ENCODE measurements around the gene GDNF.

Gene GDNF

DNA sequence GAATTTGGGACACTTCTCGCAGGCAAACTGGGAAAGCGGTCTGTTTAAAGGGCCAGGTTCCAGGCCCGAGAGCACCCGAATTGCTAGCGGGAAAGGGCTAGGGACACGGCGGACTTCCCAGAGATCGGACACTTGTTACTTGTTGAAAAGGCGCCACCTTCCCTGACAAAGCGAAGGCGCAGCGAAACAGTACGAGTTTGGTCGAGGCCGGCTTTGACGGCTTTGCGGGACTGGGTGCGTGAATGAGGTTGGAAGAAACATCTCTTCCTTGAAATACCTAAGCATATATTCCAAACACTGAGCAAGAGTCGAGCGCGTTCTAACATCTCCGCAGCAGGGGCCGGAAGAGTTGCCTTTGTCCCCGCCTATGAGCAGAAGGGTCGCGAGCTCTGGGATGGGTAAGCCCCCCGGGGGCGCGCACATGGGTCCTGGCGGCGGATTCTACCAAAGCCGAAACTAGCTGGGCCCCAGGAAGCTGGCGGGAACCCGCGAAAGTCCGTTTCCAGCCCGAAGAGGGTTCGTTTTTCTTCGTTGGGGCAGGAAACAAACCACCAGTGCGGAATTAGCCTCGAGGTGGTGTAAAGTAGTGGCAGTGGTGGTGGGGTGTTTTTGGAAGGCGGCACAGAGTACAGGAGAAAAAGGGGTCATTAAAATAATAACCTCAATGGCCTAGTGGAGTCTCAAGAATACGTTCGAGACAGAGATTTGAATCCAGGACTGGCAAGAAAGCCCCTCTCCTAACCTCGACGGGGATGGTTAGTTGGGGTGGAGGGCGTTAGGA, 1.5 kb downstream of the GDNF start:
- Histone ChIP-seq H3K4me1 (ENCODE audit: control insufficient read depth in 5 of 5, insufficient read depth in 5 of 5, low read length in 5 of 5) (peaks cover 0 to 51% (median 47%) of the 10 kb centered on the region in 5 donors), H3K27ac (ENCODE audit: low read depth, low read length) (no peak overlapping the region), H3K36me3 (ENCODE audit: control insufficient read depth in 5 of 5, insufficient read depth in 5 of 5, low read length in 5 of 5) (no peaks in the 10 kb centered on the region), H3K4me3 (ENCODE audit: low read depth in 1 of 5, low read length in 5 of 5) (peak overlapping the region; percentile 38 to 63 (median 50)), H3K9ac (ENCODE audit: low read length in 5 of 5) (peak overlapping the region in 2 of 5 donors; percentile 11 to 47), H3K27me3 (ENCODE audit: control insufficient read depth in 5 of 5, insufficient read depth in 4 of 5, low read length in 5 of 5) (peaks cover 69 to 84% (median 76%) of the 10 kb centered on the region in 5 donors), H3K9me3 (ENCODE audit: control insufficient read depth in 5 of 5, low read length in 5 of 5) (no peaks in the 10 kb centered on the region)

DNA sequence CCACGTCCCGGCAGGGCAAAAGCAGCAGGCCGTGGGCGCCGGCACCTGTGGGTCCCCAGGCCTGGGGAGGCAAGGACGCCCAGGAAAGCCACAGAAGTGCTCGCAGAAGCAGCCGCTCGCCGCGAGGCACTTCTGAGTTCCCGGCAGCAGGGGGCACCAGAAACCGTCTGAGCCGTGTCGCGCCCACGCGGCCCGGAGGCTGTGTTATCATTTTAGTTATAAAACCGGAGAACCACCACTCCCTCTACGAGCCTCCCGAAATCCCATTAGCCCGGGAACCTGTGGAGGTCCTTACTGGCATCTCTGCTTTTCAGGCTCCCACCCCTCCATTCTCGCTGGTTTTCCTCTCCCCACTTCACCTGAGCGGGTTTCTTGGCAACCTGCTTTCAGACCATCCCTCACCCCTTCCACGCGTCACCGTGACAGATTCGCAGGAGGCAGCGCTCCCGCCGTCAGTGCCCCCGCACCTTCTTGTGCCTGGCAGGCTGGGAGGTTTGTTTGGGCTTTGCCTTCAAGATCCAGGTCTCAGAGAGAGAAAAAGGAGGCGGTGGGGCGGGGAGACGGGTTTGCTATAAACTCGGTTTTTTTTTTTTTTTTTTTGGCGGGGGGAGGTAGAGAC, 2.3 kb downstream of the GDNF start:
- no peaks in the 10 kb centered on the region for H3K36me3 ChIP-seq (ENCODE audit: control insufficient read depth in 5 of 5, insufficient read depth in 5 of 5, low read length in 5 of 5)
- H3K4me1 ChIP-seq (ENCODE audit: control insufficient read depth in 5 of 5, insufficient read depth in 5 of 5, low read length in 5 of 5), result peaks cover 0 to 51% (median 47%) of the 10 kb centered on the region in 5 donors
- peak overlapping the region; percentile 50 to 63 (median 50) for H3K4me3 ChIP-seq (ENCODE audit: low read depth in 1 of 5, low read length in 5 of 5)
- H3K27me3 ChIP-seq (ENCODE audit: control insufficient read depth in 5 of 5, insufficient read depth in 4 of 5, low read length in 5 of 5), result peaks cover 69 to 85% (median 77%) of the 10 kb centered on the region in 5 donors
- H3K27ac ChIP-seq (ENCODE audit: low read depth, low read length), result no peak overlapping the region
- H3K9me3 ChIP-seq (ENCODE audit: control insufficient read depth in 5 of 5, low read length in 5 of 5), result no peaks in the 10 kb centered on the region
- H3K9ac ChIP-seq (ENCODE audit: low read length in 5 of 5), result no peak overlapping the region

DNA sequence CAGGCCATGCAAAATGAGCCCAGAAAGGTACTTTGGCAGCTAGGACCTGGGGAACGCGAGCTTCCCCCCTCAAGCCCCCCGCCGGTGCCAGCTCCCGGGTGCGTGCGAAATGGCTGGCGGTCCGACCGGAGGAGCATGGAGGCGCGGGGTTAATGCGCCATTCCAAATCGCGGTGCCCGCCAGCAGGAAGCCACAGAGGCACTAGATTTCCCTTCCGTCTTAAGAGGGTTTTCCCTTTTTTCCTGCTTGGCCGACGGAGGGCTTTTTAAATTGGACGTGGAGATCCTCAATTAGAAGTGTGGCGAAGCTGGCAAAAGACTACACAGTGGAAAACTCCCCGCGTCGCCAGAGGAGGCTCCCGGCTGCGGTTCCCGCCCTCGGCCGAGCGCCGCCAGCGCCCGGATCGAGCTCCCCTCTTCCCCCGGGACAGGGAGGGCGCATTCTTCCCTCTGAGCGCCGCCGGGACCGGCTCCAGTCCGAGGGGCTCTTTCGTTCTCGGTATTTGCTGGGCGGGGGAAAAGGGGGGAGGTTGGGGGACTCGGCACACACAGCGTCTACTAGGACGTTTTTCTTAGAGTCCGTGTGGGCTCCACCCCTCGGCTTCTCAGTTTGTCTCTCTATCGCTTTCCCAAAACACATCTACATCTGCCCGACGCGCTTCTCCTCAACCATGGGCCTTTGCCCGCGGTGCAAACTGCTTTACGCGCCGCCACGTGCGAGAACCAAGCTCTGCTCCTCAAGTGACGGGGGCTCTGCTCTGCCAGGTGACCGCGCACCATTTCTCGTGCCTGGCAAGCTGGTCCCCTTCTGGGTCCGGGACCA, 3.0 kb downstream of the GDNF start:
- Histone ChIP-seq H3K4me1 (ENCODE audit: control insufficient read depth in 5 of 5, insufficient read depth in 5 of 5, low read length in 5 of 5) (peaks cover 0 to 51% (median 47%) of the 10 kb centered on the region in 5 donors), H3K9me3 (ENCODE audit: control insufficient read depth in 5 of 5, low read length in 5 of 5) (no peaks in the 10 kb centered on the region), H3K9ac (ENCODE audit: low read length in 5 of 5) (no peak overlapping the region), H3K4me3 (ENCODE audit: low read depth in 1 of 5, low read length in 5 of 5) (peak overlapping the region; percentile 2 to 63 (median 50)), H3K36me3 (ENCODE audit: control insufficient read depth in 5 of 5, insufficient read depth in 5 of 5, low read length in 5 of 5) (no peaks in the 10 kb centered on the region), H3K27me3 (ENCODE audit: control insufficient read depth in 5 of 5, insufficient read depth in 4 of 5, low read length in 5 of 5) (peaks cover 63 to 82% (median 75%) of the 10 kb centered on the region in 5 donors), H3K27ac (ENCODE audit: low read depth, low read length) (no peak overlapping the region)

DNA sequence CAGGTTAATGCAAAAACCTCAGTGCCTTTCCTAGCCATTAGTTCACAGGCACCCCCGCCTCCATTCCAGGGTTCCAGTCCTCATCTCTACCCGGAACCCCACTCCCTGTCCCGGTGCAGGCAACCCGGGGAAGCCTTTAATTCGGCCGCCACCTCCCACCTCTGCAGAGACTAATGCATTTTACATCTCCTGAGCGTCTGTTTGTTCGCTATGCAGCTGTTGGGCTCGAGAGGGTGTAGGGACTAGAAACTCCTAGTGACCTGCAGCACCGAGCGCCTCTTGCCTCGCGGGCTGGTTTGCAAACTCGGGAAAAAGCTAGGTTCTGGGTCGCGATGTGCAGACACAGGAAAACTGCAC, 3.6 kb downstream of the GDNF start:
- Histone ChIP-seq H3K27ac (ENCODE audit: low read depth, low read length) (no peak overlapping the region), H3K9ac (ENCODE audit: low read length in 5 of 5) (no peak overlapping the region), H3K36me3 (ENCODE audit: control insufficient read depth in 5 of 5, insufficient read depth in 5 of 5, low read length in 5 of 5) (no peaks in the 10 kb centered on the region), H3K9me3 (ENCODE audit: control insufficient read depth in 5 of 5, low read length in 5 of 5) (no peaks in the 10 kb centered on the region), H3K4me1 (ENCODE audit: control insufficient read depth in 5 of 5, insufficient read depth in 5 of 5, low read length in 5 of 5) (peaks cover 0 to 51% (median 47%) of the 10 kb centered on the region in 5 donors), H3K27me3 (ENCODE audit: control insufficient read depth in 5 of 5, insufficient read depth in 4 of 5, low read length in 5 of 5) (peaks cover 60 to 82% (median 76%) of the 10 kb centered on the region in 5 donors), H3K4me3 (ENCODE audit: low read depth in 1 of 5, low read length in 5 of 5) (peak overlapping the region; percentile 2 to 63 (median 50))

DNA sequence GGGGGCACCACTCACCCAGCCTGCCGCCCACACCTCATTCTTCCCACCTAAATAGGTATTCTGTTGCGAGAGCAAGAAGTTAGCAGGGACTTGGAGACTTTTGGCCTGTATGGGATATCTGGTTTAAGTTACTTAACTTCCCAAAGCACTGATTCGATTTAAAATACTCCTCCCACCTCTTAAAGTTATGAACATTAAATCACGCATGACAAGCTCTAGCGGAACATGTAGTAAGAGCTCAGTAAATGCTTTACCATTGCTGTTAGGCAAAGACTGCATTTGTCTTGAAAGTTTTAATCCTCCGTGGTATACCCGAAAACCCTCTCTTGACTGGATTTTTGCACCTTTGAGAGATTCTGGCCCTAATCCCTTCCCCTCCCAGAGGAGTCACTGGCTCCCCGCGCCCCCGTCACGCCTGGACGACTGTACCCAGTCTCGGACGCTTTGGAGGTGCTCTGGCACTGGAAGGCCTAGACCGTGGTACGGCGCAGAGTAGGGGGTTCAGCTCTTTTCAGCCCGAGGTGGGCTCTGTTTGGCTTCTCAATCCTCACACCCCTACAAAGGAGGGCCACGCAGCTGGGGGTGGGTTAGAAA, 4.4 kb downstream of the GDNF start:
- H3K27ac ChIP-seq (ENCODE audit: low read depth, low read length), result no peak overlapping the region
- no peak overlapping the region for H3K4me3 ChIP-seq (ENCODE audit: low read depth in 1 of 5, low read length in 5 of 5)
- no peak overlapping the region for H3K9ac ChIP-seq (ENCODE audit: low read length in 5 of 5)

DNA sequence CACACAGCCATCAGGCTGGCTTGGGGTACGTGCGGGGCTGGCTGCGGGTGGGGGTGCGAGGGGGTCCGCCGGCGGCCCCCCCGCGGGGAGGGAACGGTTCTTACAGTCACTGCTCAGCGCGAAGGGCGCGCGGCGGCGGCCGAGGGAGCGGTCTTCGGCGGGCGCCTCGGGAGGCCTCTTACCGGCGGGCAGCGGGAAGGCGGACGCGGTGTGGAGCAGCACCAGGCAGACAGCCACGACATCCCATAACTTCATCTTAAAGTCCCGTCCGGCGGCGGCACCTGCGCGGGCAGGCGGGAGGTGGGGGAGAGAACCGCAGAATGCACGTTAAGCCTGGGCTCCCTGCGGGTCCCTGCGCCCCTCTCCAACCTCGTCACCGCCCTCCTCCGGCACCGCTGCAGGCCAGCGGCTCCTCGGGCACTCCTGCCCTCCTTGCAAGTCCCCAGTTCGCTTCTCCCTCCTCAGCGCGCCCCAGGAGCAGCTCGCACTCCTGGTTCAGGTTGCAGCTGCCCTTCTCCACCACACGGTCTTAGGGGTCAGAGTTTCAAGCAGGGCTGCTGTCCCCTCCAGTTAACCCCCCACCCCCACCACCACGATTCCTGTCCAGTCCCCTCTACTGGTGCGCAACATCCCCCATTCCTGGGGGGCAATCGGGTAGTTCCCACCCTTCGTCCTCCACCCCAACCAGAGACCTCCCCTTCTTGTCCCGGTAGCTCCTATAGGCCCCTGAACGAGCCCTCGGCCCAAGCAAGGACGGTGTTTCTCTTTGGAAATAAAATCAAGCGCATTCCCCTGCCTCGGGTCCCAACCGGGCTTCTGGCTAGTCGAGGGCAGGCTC, 5.1 kb downstream of the GDNF start:
- H3K27me3 ChIP-seq (ENCODE audit: control insufficient read depth in 5 of 5, insufficient read depth in 4 of 5, low read length in 5 of 5), result peaks cover 51 to 73% (median 67%) of the 10 kb centered on the region in 5 donors
- H3K9me3 ChIP-seq (ENCODE audit: control insufficient read depth in 5 of 5, low read length in 5 of 5), result no peaks in the 10 kb centered on the region
- H3K4me1 ChIP-seq (ENCODE audit: control insufficient read depth in 5 of 5, insufficient read depth in 5 of 5, low read length in 5 of 5), result peaks cover 0 to 43% (median 39%) of the 10 kb centered on the region in 5 donors
- H3K9ac ChIP-seq (ENCODE audit: low read length in 5 of 5), result no peak overlapping the region
- H3K36me3 ChIP-seq (ENCODE audit: control insufficient read depth in 5 of 5, insufficient read depth in 5 of 5, low read length in 5 of 5), result no peaks in the 10 kb centered on the region
- no peak overlapping the region for H3K27ac ChIP-seq (ENCODE audit: low read depth, low read length)
- no peak overlapping the region for H3K4me3 ChIP-seq (ENCODE audit: low read depth in 1 of 5, low read length in 5 of 5)

More for the DNA sequence above, 4.4 kb downstream of the GDNF start:
- H3K4me1 ChIP-seq (ENCODE audit: control insufficient read depth in 5 of 5, insufficient read depth in 5 of 5, low read length in 5 of 5), result peaks cover 0 to 49% (median 44%) of the 10 kb centered on the region in 5 donors
- no peaks in the 10 kb centered on the region for H3K36me3 ChIP-seq (ENCODE audit: control insufficient read depth in 5 of 5, insufficient read depth in 5 of 5, low read length in 5 of 5)
- H3K27me3 ChIP-seq (ENCODE audit: control insufficient read depth in 5 of 5, insufficient read depth in 4 of 5, low read length in 5 of 5), result peaks cover 52 to 78% (median 71%) of the 10 kb centered on the region in 5 donors
- H3K9me3 ChIP-seq (ENCODE audit: control insufficient read depth in 5 of 5, low read length in 5 of 5), result no peaks in the 10 kb centered on the region

DNA sequence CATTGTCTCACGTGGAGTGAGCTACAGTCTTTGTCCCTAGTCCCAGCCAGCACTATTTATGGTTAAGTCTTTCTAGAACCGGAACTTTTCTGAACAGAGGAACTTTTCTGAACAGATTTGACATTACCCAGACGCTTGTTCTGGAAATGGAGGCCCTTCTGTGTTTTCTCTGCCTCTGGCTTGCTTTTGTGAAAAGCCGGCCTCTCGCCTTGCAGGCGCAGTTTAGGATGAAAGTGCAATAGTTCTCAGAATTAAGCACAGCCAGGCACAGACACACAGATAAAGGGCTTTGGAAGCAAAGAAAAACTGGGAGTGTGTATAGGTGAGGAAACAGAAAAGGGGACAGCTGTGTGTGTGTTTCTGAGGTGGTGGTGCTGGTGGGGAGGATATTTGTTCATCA, 5.9 kb downstream of the GDNF start:
- Histone ChIP-seq H3K4me3 (ENCODE audit: low read depth in 1 of 5, low read length in 5 of 5) (no peak overlapping the region), H3K27me3 (ENCODE audit: control insufficient read depth in 5 of 5, insufficient read depth in 4 of 5, low read length in 5 of 5) (peaks cover 43 to 68% (median 63%) of the 10 kb centered on the region in 5 donors), H3K9me3 (ENCODE audit: control insufficient read depth in 5 of 5, low read length in 5 of 5) (no peaks in the 10 kb centered on the region), H3K4me1 (ENCODE audit: control insufficient read depth in 5 of 5, insufficient read depth in 5 of 5, low read length in 5 of 5) (peaks cover 0 to 35% (median 33%) of the 10 kb centered on the region in 5 donors), H3K36me3 (ENCODE audit: control insufficient read depth in 5 of 5, insufficient read depth in 5 of 5, low read length in 5 of 5) (no peaks in the 10 kb centered on the region), H3K27ac (ENCODE audit: low read depth, low read length) (no peak overlapping the region), H3K9ac (ENCODE audit: low read length in 5 of 5) (no peak overlapping the region)

DNA sequence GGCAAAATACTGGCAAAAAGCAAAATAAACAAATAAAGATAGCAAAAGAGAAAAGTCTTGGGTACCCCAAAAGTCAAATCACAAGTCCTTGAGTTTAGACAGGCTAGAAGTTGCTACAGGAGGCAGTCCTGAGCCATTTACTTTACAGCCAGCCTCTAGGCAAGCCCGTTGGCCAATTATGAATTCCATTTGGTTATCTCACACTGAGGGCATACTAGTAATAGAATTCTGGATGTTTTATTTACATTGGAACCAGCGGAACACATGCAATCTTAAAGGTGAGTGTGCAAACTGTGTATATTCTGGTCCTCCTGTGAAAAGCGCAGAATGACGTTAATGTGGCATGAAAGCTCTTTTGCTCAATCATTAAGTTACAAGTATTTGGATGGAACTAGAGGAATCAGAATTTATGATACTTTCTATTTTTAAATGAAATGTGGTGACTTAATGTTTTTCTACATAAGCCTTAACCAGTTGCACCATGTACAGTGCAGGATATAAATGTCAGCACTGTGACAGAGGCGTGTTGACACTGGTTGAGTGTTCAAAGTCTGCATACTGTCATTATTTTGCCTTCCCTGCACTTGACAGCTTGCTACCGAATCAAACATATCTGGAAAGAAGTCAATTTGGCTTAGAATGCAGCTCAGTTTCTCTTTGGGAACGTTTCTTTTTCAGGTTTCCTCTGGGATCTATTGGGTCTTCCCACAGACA, 7.9 kb downstream of the GDNF start:
- no peaks in the 10 kb centered on the region for H3K36me3 ChIP-seq (ENCODE audit: control insufficient read depth in 5 of 5, insufficient read depth in 5 of 5, low read length in 5 of 5)
- H3K4me1 ChIP-seq (ENCODE audit: control insufficient read depth in 5 of 5, insufficient read depth in 5 of 5, low read length in 5 of 5), result peaks cover 0 to 16% (median 14%) of the 10 kb centered on the region in 5 donors
- H3K9ac ChIP-seq (ENCODE audit: low read length in 5 of 5), result no peak overlapping the region
- H3K4me3 ChIP-seq (ENCODE audit: low read depth in 1 of 5, low read length in 5 of 5), result no peak overlapping the region
- no peaks in the 10 kb centered on the region for H3K9me3 ChIP-seq (ENCODE audit: control insufficient read depth in 5 of 5, low read length in 5 of 5)
- H3K27ac ChIP-seq (ENCODE audit: low read depth, low read length), result no peak overlapping the region
- peaks cover 24 to 49% (median 44%) of the 10 kb centered on the region in 5 donors for H3K27me3 ChIP-seq (ENCODE audit: control insufficient read depth in 5 of 5, insufficient read depth in 4 of 5, low read length in 5 of 5)
